Neural cell (in vitro differentiated cells): ENCODE measurements around the gene INSL6. TPM values are rescaled to one million over a fixed set of nuclear protein-coding genes. Genes with fewer than 3 reads are reported as not detected.

Experiments used
- H2AFZ ChIP-seq: fragments of 200-600, 300-800 bp; sonication (generic), shearing (Covaris generic); 2 replicates; pipeline ENCODE4 v1.6.0; 2014; ENCODE audit warnings: low read depth, mild to moderate bottlenecking, antibody characterized with exemption, low read length, moderate library complexity
- H3F3A ChIP-seq: fragments of 200-600 bp; shearing (Covaris generic); 2 replicates; pipeline ENCODE4 v1.6.1; 2016; ENCODE audit warnings: mild to moderate bottlenecking, moderate library complexity, mixed read lengths, antibody characterized with exemption, low read length; ENCODE audit not compliant: insufficient read depth, poor library complexity, severe bottlenecking
- H3K27ac ChIP-seq: fragments of 200-600, 300-800 bp; sonication (generic), shearing (Covaris generic); 2 replicates; pipeline ENCODE4 v1.5.1; 2014; ENCODE audit warnings: mild to moderate bottlenecking, low read length, moderate library complexity
- H3K27me3 ChIP-seq: fragments of 300-800, 200-600 bp; sonication (generic), shearing (Covaris generic); 2 replicates; pipeline ENCODE4 v1.6.0; 2014; ENCODE audit warnings: mild to moderate bottlenecking, low read depth, low read length, moderate library complexity; ENCODE audit not compliant: insufficient read depth
- H3K36me3 ChIP-seq: fragments of 300-800, 200-600 bp; sonication (generic), shearing (Covaris generic); 2 replicates; pipeline ENCODE4 v1.5.1; 2014; ENCODE audit warnings: mild to moderate bottlenecking, antibody characterized with exemption, low read length, moderate library complexity; ENCODE audit not compliant: insufficient read depth
- H3K4me2 ChIP-seq: fragments of 300-800, 200-600 bp; sonication (generic), shearing (Covaris generic); 2 replicates; pipeline ENCODE4 v1.6.0; 2014; ENCODE audit warnings: mild to moderate bottlenecking, low read length
- H3K4me3 ChIP-seq: fragments of 300-800, 200-600 bp; sonication (generic), shearing (Covaris generic); 2 replicates; pipeline ENCODE4 v1.5.1; 2014; ENCODE audit warnings: mild to moderate bottlenecking, low read length, moderate library complexity
- H3K79me2 ChIP-seq: fragments of 200-600 bp; shearing (Covaris generic); replicated peaks from 2 replicates; pipeline ENCODE4 v1.6.0; 2014; ENCODE audit warnings: mild to moderate bottlenecking, low read length, moderate library complexity; ENCODE audit not compliant: insufficient read depth
- H3K9ac ChIP-seq: fragments of 300-800, 200-600 bp; sonication (generic), shearing (Covaris generic); 2 replicates; pipeline ENCODE4 v1.6.1; 2016; ENCODE audit warnings: mild to moderate bottlenecking, low read length, mixed read lengths
- H3K9me2 ChIP-seq: fragments of 200-600 bp; shearing (Covaris generic); 2 replicates; pipeline ENCODE4 v1.6.1; 2016; ENCODE audit warnings: mild to moderate bottlenecking, low read length, mixed read lengths; ENCODE audit not compliant: insufficient read depth
- H3K9me3 ChIP-seq: fragments of 200-600, 300-800 bp; sonication (generic), shearing (Covaris generic); 2 replicates; pipeline ENCODE4 v1.6.1; 2016; ENCODE audit warnings: mild to moderate bottlenecking, mixed run types, low read length, moderate library complexity, mixed read lengths
- H4K20me1 ChIP-seq: fragments of 200-600 bp; shearing (Covaris generic); 2 replicates; pipeline ENCODE4 v1.6.1; 2016; ENCODE audit warnings: mild to moderate bottlenecking, mixed run types; ENCODE audit not compliant: insufficient read depth
- EP300 ChIP-seq: fragments of 450-650 bp; conservative IDR thresholded peaks from 2 replicates; pipeline ENCODE4 v1.6.1; 2014; ENCODE audit warnings: antibody characterized with exemption, mild to moderate bottlenecking, moderate library complexity; ENCODE audit not compliant: poor library complexity, severe bottlenecking
- EZH2 ChIP-seq: fragments of 200-600, 300-800 bp; shearing (Covaris generic), sonication (generic); IDR thresholded peaks from 2 replicates; pipeline ENCODE4 v1.6.1; 2014; ENCODE audit warnings: antibody characterized with exemption, low read length, borderline replicate concordance, mild to moderate bottlenecking; ENCODE audit not compliant: insufficient read depth, poor library complexity, severe bottlenecking
- MXI1 ChIP-seq: fragments of 450-650 bp; conservative IDR thresholded peaks from 2 replicates; pipeline ENCODE4 v1.6.1; 2014; ENCODE audit warnings: antibody characterized with exemption, mild to moderate bottlenecking; ENCODE audit not compliant: poor library complexity, severe bottlenecking
- POLR2AphosphoS5 ChIP-seq: IDR thresholded peaks from 2 replicates; pipeline ENCODE4 v1.6.1; 2012
- RAD21 ChIP-seq: fragments of 450-650 bp; conservative IDR thresholded peaks from 2 replicates; pipeline ENCODE4 v1.6.1; 2014; ENCODE audit warnings: antibody characterized with exemption, mild to moderate bottlenecking, moderate library complexity
- SMC3 ChIP-seq: fragments of 450-650 bp; conservative IDR thresholded peaks from 2 replicates; pipeline ENCODE4 v1.6.1; 2014; ENCODE audit warnings: antibody characterized with exemption, mild to moderate bottlenecking, moderate library complexity; ENCODE audit not compliant: poor library complexity
- TAF1 ChIP-seq: IDR thresholded peaks from 2 replicates; pipeline ENCODE4 v1.6.1; 2012; ENCODE audit warnings: low read depth
- polyA plus RNA-seq: library from polyadenylated mRNA; depleted of rRNA; stranded (reverse); fragments of >200 nt; gene quantifications from 2 replicates; pipeline ENCODE4 v1.2.3, GENCODE V29; 2014
- TF ChIP-seq, protein P1 (sequence below): fragments of 450-650 bp; IDR thresholded peaks from 2 replicates; pipeline ENCODE4 v1.5.1; 2014; ENCODE audit warnings: antibody characterized with exemption, mild to moderate bottlenecking, moderate library complexity; ENCODE audit not compliant: poor library complexity, severe bottlenecking
- TF ChIP-seq, protein P2 (sequence below): IDR thresholded peaks from 2 replicates; pipeline ENCODE4 v1.6.1; 2012; ENCODE audit warnings: borderline replicate concordance

Gene INSL6
- polyA plus RNA-seq, 1 donor from 2014 or later: not detected

DNA sequence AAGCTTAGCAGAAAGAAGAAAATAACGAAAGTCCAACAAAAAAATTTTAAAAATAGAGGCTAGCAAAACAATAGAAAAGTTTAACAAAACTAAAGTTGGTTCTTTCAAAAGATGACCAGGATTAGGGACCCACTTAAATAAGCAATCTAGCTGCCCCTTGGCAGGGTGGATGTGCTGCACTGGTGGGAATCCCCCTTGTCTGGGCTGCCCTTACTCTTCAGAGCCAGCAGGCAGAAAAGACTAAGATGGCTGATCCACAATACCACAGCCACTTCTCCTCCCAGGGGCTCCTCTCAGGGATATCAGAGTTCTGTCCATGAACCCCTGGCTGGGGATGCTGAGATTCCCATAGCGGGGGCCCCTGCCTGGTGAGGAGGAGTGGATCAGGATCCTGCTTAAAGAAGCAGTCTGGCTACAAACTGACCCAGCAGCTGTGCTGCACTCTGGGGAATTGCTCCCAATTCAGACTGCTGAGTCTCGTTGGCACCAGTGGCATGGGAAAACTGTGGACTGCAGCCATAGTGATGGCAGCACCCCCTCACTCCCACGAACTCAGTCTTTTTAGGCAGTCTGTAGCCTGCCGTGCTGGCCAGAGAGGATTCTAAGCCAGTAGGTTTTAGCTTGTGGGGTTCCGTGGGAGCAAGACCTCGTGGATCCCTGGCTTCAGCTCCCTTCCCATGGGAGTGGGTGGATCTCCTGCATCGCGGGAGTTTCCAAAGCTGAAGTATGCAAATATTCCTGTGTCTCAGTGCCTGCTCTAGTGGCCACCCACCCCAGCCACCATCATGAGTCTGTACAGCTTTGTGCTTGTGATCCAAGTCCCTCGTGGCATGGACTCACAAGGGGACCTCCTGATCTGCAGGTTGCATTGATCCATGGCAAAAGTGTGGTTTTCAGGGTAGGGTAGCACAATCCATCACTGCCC, 2.9 kb upstream of the INSL6 start:
- Histone ChIP-seq H3K27ac (no peak overlapping the region), H4K20me1 (no peaks in the 10 kb centered on the region), H3K4me2 (no peak overlapping the region), H3K9me2 (no peaks in the 10 kb centered on the region), H3K79me2 (no peaks in the 10 kb centered on the region), H3K27me3 (no peaks in the 10 kb centered on the region), H3K9me3 (no peaks in the 10 kb centered on the region), H2AFZ (no peak overlapping the region), H3K9ac (no peak overlapping the region), H3K4me3 (no peak overlapping the region), H3K36me3 (no peaks in the 10 kb centered on the region), H3F3A (no peaks in the 10 kb centered on the region)
- TF ChIP-seq POLR2AphosphoS5 (no peak), EP300 (no peak), SMC3 (no peak), MXI1 (no peak), EZH2 (no peak), TAF1 (no peak), RAD21 (no peak)
- TF ChIP-seq, protein P1, sequence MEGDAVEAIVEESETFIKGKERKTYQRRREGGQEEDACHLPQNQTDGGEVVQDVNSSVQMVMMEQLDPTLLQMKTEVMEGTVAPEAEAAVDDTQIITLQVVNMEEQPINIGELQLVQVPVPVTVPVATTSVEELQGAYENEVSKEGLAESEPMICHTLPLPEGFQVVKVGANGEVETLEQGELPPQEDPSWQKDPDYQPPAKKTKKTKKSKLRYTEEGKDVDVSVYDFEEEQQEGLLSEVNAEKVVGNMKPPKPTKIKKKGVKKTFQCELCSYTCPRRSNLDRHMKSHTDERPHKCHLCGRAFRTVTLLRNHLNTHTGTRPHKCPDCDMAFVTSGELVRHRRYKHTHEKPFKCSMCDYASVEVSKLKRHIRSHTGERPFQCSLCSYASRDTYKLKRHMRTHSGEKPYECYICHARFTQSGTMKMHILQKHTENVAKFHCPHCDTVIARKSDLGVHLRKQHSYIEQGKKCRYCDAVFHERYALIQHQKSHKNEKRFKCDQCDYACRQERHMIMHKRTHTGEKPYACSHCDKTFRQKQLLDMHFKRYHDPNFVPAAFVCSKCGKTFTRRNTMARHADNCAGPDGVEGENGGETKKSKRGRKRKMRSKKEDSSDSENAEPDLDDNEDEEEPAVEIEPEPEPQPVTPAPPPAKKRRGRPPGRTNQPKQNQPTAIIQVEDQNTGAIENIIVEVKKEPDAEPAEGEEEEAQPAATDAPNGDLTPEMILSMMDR: no peak
- TF ChIP-seq, protein P2, sequence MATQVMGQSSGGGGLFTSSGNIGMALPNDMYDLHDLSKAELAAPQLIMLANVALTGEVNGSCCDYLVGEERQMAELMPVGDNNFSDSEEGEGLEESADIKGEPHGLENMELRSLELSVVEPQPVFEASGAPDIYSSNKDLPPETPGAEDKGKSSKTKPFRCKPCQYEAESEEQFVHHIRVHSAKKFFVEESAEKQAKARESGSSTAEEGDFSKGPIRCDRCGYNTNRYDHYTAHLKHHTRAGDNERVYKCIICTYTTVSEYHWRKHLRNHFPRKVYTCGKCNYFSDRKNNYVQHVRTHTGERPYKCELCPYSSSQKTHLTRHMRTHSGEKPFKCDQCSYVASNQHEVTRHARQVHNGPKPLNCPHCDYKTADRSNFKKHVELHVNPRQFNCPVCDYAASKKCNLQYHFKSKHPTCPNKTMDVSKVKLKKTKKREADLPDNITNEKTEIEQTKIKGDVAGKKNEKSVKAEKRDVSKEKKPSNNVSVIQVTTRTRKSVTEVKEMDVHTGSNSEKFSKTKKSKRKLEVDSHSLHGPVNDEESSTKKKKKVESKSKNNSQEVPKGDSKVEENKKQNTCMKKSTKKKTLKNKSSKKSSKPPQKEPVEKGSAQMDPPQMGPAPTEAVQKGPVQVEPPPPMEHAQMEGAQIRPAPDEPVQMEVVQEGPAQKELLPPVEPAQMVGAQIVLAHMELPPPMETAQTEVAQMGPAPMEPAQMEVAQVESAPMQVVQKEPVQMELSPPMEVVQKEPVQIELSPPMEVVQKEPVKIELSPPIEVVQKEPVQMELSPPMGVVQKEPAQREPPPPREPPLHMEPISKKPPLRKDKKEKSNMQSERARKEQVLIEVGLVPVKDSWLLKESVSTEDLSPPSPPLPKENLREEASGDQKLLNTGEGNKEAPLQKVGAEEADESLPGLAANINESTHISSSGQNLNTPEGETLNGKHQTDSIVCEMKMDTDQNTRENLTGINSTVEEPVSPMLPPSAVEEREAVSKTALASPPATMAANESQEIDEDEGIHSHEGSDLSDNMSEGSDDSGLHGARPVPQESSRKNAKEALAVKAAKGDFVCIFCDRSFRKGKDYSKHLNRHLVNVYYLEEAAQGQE: no peak

DNA sequence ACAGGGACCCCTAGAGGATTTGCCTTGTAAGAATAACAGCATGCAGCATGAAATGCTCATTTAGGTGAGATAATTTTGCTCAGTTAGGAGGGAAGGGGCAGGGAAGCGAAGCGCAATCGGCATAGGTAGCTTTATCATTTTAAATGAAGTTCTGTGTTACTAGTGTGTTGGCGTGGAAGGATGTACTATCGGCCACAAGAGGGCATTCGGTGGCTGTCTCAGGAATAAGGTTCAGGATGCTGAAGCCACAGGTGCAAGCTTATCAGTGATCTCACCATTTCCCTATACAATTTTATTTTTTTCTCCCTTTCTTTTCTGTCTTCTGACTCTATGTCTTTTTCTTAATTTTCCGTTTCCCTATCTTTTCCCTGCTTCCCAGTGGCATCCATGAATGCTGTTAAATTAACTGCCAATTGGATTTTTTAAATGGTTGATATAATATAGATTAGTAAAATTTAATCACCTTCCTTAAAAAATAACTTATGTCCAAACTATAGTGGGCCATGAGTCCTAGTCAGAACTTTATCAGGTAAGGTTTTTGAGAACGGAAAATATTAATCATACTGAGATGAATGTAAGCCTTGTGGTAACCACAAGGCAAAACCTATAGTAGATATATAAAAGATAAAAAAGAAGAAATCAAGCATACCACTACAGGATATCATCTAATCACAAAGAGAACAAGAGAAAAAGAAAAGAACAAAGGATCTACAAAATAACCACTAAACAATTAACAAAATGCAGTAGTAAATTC, 1.2 kb upstream of the INSL6 start:
- no peak overlapping the region for H3K4me2 ChIP-seq
- H3K27me3 ChIP-seq: no peaks in the 10 kb centered on the region
- H2AFZ ChIP-seq: no peak overlapping the region
- no peak overlapping the region for H3K9ac ChIP-seq
- no peaks in the 10 kb centered on the region for H3K36me3 ChIP-seq
- no peak overlapping the region for H3K4me3 ChIP-seq
- no peak for TF ChIP-seq MXI1
- TF ChIP-seq, protein P1: peak; percentile 80
- peak; percentile 80 for TF ChIP-seq RAD21
- no peak for TF ChIP-seq TAF1
- no peak for TF ChIP-seq POLR2AphosphoS5
- peak; percentile 87 for TF ChIP-seq SMC3
- H3K27ac ChIP-seq: no peak overlapping the region
- no peaks in the 10 kb centered on the region for H3K9me2 ChIP-seq
- no peaks in the 10 kb centered on the region for H3K9me3 ChIP-seq
- no peaks in the 10 kb centered on the region for H3F3A ChIP-seq
- H4K20me1 ChIP-seq: no peaks in the 10 kb centered on the region
- no peaks in the 10 kb centered on the region for H3K79me2 ChIP-seq
